Heart left ventricle (tissue), 16 donors: ENCODE results near the gene ZNF687. TPM values are rescaled to one million over a fixed set of nuclear protein-coding genes. Genes with fewer than 3 reads are reported as not detected.

Experiments used
- ATAC-seq, 4 donors: fragments of 200-7000 bp; cut with Tn5 transposase; one replicate each; pipeline ENCODE4 v1.9.1; 2020 to 2022; ENCODE audit warnings: moderate library complexity in 4 of 4, mild to moderate bottlenecking in 3 of 4, moderate number of reproducible peaks in 1 of 4
- DNase-seq, 5 donors: peaks; one replicate each; pipeline ENCODE4 v3.0.0-alpha.2; 2020
- H3K27ac ChIP-seq, 12 donors: fragments of 200-600 bp; sonication (generic) in 4 of 12; one replicate each; pipeline versions ENCODE4 v1.5.0 to v1.8.0; 2016 to 2022; ENCODE audit warnings: mild to moderate bottlenecking in 2 of 12
- H3K27me3 ChIP-seq, 9 donors: fragments of 200-600 bp; sonication (generic) in 2 of 9; one replicate each; pipeline versions ENCODE4 v1.5.1 to v1.8.0; 2016 to 2022; ENCODE audit warnings: mild to moderate bottlenecking in 3 of 9
- H3K36me3 ChIP-seq, 9 donors: fragments of 200-600 bp; sonication (generic) in 2 of 9; one replicate each; pipeline versions ENCODE4 v1.5.0 to v1.8.0; 2018 to 2022; ENCODE audit warnings: mild to moderate bottlenecking in 2 of 9
- H3K4me1 ChIP-seq, 12 donors: fragments of 200-600 bp; sonication (generic) in 4 of 12; one replicate each; pipeline versions ENCODE4 v1.5.0 to v1.8.0; 2016 to 2022; ENCODE audit warnings: mild to moderate bottlenecking in 3 of 12
- H3K4me3 ChIP-seq, 12 donors: fragments of 200-600 bp; sonication (generic) in 4 of 12; one replicate each; pipeline versions ENCODE4 v1.5.0 to v1.8.0; 2017 to 2022; ENCODE audit warnings: mild to moderate bottlenecking in 9 of 12, moderate library complexity in 4 of 12
- H3K9me3 ChIP-seq, 12 donors: fragments of 200-600 bp; sonication (generic) in 4 of 12; one replicate each; pipeline versions ENCODE4 v1.5.0 to v1.8.0; 2016 to 2022; ENCODE audit warnings: mild to moderate bottlenecking in 1 of 12
- POLR2A ChIP-seq, 2 donors: fragments of 450-650 bp; IDR thresholded peaks; one replicate each; pipeline ENCODE4 v1.6.1; 2017; ENCODE audit warnings: antibody characterized with exemption in 2 of 2, mild to moderate bottlenecking in 2 of 2, moderate library complexity in 2 of 2
- WGBS, 4 donors: extraction: QIAGEN DNeasy Blood & Tissue Kit in 2 of 4; methylation state at CpG; one replicate each; pipeline versions ENCODE4 v1.1.5 to v1.1.7; 2013 to 2018; 5-methylcytosine and 5-hydroxymethylcytosine counted together
- intact Hi-C, 10 donors: fragments of 100-400 bp; cut with DNase I; formaldehyde crosslinking; loops; one replicate each; pipeline versions ENCODE4 v1.11.1 to v1.14.2; 2022
- polyA plus RNA-seq, 2 donors: library from polyadenylated mRNA; stranded (reverse); fragments of 200-250 nt; gene quantifications; one replicate each; pipeline ENCODE4 v1.2.3, GENCODE V29; 2013
- total RNA-seq, 9 donors: library from RNA; depleted of rRNA in 2 of 9; stranded (reverse); fragments of >200 nt in 2 of 9; fragmentation: NEBNext Ultra II Directional in 3 of 9; extraction: Animal tissue kit (Norgen Biotek cat#: 25700) in 3 of 9; gene quantifications; one replicate each; pipeline versions ENCODE4 v1.1.0 to v1.2.4, GENCODE V29; 2016 to 2023
- TF ChIP-seq, protein P1 (sequence below), 12 donors: fragments of 200-600 bp; sonication (generic) in 4 of 12; IDR thresholded peaks; one replicate each; pipeline versions ENCODE4 v1.5.0 to v1.8.0; 2018 to 2022; ENCODE audit warnings: antibody characterized with exemption in 12 of 12, mild to moderate bottlenecking in 5 of 12
- donor health status: ischemic (EF 13 %, LVEDD 7.1; RV severe dilation, severe dysfunction).
- donor health status: healthy with polysubstance abuse.
- donor health status: DM: no; HTN: yes; CAD: no.
- donor health status: DM: no; HTN: no; CAD: no.
- donor health status: ischemic (EF 25% LVEDD 6.9; RV normal size, moderate dysfunction).
- donor health status: ischemic (EF 25% LVEDD 5.7; RV mildly dilated, moderate dysfunction).
- donor health status: healthy.
- donor health status: DM: yes; HTN: yes; CAD: no.
- donor health status: ischemic (EF 35%, LVEDD 5.7; RV mildly dilated, moderate dysfunction).
- donor health status: nonischemic (EF 11% LVEDD 7.7; RV severe dilation, severe dysfunction).
- donor health status: DM: yes; HTN: yes; CAD: no.
- donor health status: PGD.
- donor health status: ischemic (EF 29% LVEDD 5.4; RV normal size, mild dysfunction).
- donor health status: nonischemic (EF 23%, LVEDD 6.1; RV moderate dilation, normal function).

The ZNF687 gene
- total and polyA plus RNA-seq, 11 donors, result 6.9 to 30.3 (median 13.4) TPM

DNA sequence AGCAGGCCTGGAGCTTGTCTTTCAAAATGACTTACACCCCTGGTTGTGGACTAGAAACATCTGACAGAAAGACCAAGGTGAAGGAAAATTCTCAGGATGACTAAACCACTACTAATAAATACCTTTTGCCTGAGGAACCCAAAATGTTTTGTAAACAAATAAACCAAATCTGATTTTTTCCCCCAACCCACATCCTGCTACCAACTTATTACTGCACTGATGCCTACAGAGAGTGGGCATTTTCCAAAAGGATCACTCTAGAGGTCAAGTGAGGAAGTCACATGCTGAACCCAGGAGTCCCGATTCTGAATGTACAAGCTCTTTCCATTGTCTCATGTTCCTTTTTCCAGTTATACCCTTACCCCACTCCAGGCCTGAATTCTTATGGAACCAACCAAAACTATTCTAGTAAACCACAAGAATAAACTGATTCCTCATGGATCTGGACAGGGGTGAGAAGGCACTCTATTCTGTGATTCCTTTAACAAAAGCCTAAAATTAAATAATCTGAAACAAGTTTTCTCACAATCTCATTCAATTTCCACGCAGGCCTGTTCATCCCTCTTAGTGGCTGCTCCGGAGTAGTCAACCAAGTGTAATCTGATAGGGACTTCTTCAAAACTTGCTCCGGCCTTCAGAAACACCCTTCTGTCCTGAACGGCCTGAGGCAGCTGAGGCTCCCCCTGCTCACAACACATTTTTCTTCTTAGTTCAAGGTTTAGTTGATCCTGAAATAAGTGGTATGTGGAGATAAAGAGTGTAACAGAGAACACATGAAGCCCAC lies 43.7 kb downstream of the ZNF687 start:
- 16 to 30% (median 23%) methylated on average over 5 of the region's 5 CpGs for WGBS, 4 donors
- TF ChIP-seq POLR2A (IDR thresholded peaks at IDR 0.05), result no peak
- TF ChIP-seq, protein P1, sequence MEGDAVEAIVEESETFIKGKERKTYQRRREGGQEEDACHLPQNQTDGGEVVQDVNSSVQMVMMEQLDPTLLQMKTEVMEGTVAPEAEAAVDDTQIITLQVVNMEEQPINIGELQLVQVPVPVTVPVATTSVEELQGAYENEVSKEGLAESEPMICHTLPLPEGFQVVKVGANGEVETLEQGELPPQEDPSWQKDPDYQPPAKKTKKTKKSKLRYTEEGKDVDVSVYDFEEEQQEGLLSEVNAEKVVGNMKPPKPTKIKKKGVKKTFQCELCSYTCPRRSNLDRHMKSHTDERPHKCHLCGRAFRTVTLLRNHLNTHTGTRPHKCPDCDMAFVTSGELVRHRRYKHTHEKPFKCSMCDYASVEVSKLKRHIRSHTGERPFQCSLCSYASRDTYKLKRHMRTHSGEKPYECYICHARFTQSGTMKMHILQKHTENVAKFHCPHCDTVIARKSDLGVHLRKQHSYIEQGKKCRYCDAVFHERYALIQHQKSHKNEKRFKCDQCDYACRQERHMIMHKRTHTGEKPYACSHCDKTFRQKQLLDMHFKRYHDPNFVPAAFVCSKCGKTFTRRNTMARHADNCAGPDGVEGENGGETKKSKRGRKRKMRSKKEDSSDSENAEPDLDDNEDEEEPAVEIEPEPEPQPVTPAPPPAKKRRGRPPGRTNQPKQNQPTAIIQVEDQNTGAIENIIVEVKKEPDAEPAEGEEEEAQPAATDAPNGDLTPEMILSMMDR (IDR thresholded peaks at IDR 0.05), result no peak
- no peaks in the 10 kb centered on the region for H3K27me3 ChIP-seq
- peak overlapping the region; percentile 70 to 95 (median 86) for H3K4me3 ChIP-seq
- no peaks in the 10 kb centered on the region for H3K9me3 ChIP-seq
- intact Hi-C loops, result loop anchor here in 3 of 10 donors (2.0 to 5.0 kb wide), 4 partner anchors 15 to 73 kb away; partner anchors contain the start of genes PSMB4 (in 2 of the 3) and ZNF687 (in 1 of the 3)
- DNase-seq (no peak), ATAC-seq (no peak)
- H3K4me1 ChIP-seq, result peaks cover 0 to 41% (median 25%) of the 10 kb centered on the region in 12 donors
- H3K36me3 ChIP-seq, result peaks cover 0 to 47% (median 34%) of the 10 kb centered on the region in 9 donors
- H3K27ac ChIP-seq, result peak overlapping the region in 10 of 12 donors; percentile 82 to 99 (median 94)

DNA sequence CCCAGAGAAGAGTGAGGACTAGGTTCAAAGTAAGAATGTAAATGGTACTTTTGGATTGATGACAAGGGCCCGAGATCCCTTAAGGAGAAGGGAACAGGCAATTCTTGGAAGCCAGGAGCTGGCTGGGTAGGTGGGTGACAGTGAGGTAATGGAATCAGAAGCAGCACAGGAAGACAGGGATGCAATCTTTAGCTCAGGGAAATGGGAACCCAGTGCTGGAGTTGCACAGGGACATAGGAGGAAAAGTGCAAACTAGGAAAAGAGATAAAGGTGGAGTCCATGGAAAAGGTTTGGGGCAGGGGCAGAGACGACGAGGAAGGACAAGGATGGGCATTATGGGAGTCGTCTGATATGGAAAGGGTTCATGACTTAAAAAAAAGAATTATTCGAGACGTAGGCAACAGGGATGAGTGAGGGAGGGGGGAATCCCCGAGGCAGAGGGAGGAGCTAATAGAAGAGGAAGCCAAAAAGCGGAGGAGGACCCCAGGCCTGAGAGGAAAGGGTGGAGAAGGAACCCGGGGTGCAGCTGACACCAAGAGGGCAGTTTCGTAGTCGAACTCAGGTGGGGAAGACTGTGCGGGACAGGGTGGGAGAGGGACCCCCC lies 44.6 kb downstream of the ZNF687 start:
- peak; percentile 30 to 76 (median 72) for ATAC-seq
- H3K27me3 ChIP-seq, result no peaks in the 10 kb centered on the region

DNA sequence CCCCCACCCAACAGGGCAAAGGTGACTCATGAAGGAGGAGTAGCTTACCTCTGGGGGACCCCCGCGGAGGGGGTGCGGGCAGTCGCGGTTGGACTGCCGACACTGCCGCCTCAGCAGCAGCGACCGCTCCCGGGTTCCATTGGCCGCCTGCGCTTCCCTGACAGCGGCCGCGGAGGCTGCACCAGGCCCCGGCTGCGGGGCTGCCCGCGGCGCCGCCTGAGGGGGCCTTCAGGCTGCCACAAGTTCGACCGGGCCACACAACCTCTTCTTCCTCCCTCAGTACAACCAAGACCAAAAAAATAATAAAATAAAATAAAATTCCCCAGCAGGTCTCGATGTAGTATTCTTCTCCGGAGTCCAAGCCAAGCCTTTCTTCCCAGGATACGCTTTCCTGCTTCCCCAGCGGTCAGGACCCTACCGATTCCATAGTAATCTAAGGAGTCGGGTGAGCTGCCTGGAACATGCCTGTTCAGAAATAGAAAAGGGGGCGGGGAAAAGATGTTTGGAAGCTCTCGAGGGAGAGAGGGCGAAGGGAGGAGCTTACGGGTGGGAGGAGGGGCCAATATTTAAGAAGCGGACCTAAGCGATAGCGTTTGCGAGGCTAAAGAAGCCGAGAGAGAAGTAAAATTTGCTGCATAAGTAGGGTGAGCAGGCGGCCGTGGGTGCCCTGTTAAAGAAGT lies 45.3 kb downstream of the ZNF687 start, which contains the start of gene PI4KB:
TSS of gene PI4KB (minus strand) at position 194 of the 680 bp plus-strand sequence. CDS start 10,935 bp downstream, outside the sequence.
- H3K27ac ChIP-seq, result peak within 1 kb of the TSS; percentile 82 to 99 (median 96)
- 0 to 1% (median 0%) methylated on average over 38 to 40 of the region's 40 CpGs for WGBS, 4 donors
- H3K27me3 ChIP-seq, result no peaks in the 10 kb centered on the region
- H3K4me1 ChIP-seq, result peaks cover 0 to 41% (median 24%) of the 10 kb centered on the region in 12 donors
- DNase-seq (peak; percentile 85 to 93 (median 91)), ATAC-seq (peak; percentile 97 to 98 (median 98))
- peaks cover 0 to 34% (median 21%) of the 10 kb centered on the region in 9 donors for H3K36me3 ChIP-seq
- H3K4me3 ChIP-seq, result peak within 1 kb of the TSS; percentile 70 to 95 (median 86)
- peak in 1 of 2 donors; percentile 85 for TF ChIP-seq POLR2A (IDR thresholded peaks at IDR 0.05)
- TF ChIP-seq, protein P1 (IDR thresholded peaks at IDR 0.05), result no peak
- intact Hi-C loops, result loop anchor here in 3 of 10 donors (1.0 to 5.0 kb wide), 5 partner anchors 14 to 71 kb away; partner anchors contain the start of genes PSMB4 (in 2 of the 3) and ZNF687 (in 1 of the 3)
- no peaks in the 10 kb centered on the region for H3K9me3 ChIP-seq

More for the DNA sequence above, 44.6 kb downstream of the ZNF687 start:
- H3K36me3 ChIP-seq, result peaks cover 0 to 40% (median 28%) of the 10 kb centered on the region in 9 donors
- H3K9me3 ChIP-seq, result no peaks in the 10 kb centered on the region
- H3K27ac ChIP-seq, result peak overlapping the region; percentile 82 to 99 (median 96)
- peaks cover 0 to 41% (median 24%) of the 10 kb centered on the region in 12 donors for H3K4me1 ChIP-seq
- WGBS, 4 donors, result 0 to 1% (median 0%) methylated on average over 12 of the region's 12 CpGs
- H3K4me3 ChIP-seq, result peak overlapping the region; percentile 70 to 95 (median 86)
- peak in 4 of 5 donors; percentile 60 to 71 (median 71) for DNase-seq
- intact Hi-C loops, result loop anchor here in 3 of 10 donors (1.0 to 5.0 kb wide), 5 partner anchors 15 to 72 kb away; partner anchors contain the start of genes PSMB4 (in 2 of the 3) and ZNF687 (in 1 of the 3)
- TF ChIP-seq, protein P1 (IDR thresholded peaks at IDR 0.05), result no peak
- no peak for TF ChIP-seq POLR2A (IDR thresholded peaks at IDR 0.05)
